Cardiac fibroblast (primary cell): ENCODE results near the gene PILRB.

Experiments used
- DNase-seq, 2 donors: peaks; one replicate each; pipeline versions ENCODE4 v3.0.0 to v3.0.0-alpha.2; 2010; ENCODE audit warnings: low read depth in 2 of 2
- H3K4me3 ChIP-seq, 2 donors: replicated peaks in 1 of 2; 1 replicate in 1 of 2; 2 replicates in 1 of 2; pipeline ENCODE4 v1.5.1; 2011; ENCODE audit warnings: low read depth in 2 of 2, low read length in 2 of 2, mild to moderate bottlenecking in 2 of 2, moderate library complexity in 1 of 2
- CTCF ChIP-seq: IDR thresholded peaks from one replicate; pipeline ENCODE4 v1.5.1; 2011; ENCODE audit warnings: low read depth, mild to moderate bottlenecking, low read length, inconsistent platforms

PILRB gene

GRCh38 chr7:100413889-100414288 is 56.0 kb downstream of the PILRB start:
- H3K4me3 ChIP-seq, result no peak overlapping the region
- no peak for TF ChIP-seq CTCF

GRCh38 chr7:100415448-100415847 is 57.5 kb downstream of the PILRB start:
- TF ChIP-seq CTCF, result no peak
- no peak overlapping the region for H3K4me3 ChIP-seq
- no peak for DNase-seq

More at GRCh38 chr7:100413889-100414288, 56.0 kb downstream of the PILRB start:
- no peak for DNase-seq
